GM12872 (cell line): Measurements from ENCODE around the gene HARS2.

ENCODE experiments used
- CTCF ChIP-seq: IDR thresholded peaks from 3 replicates; pipeline ENCODE4 v1.5.1; 2011; ENCODE audit warnings: low read depth, mild to moderate bottlenecking, low read length, moderate library complexity; ENCODE audit not compliant: insufficient read depth

HARS2 gene

GRCh38 chr5:140713562-140714094 lies 22.4 kb downstream of the HARS2 start:
- no peak for TF ChIP-seq CTCF

GRCh38 chr5:140718266-140718592 lies 27.0 kb downstream of the HARS2 start:
- TF ChIP-seq CTCF = no peak

- no peak for TF ChIP-seq CTCF
Observed at GRCh38 chr5:140725799-140726471, 34.7 kb downstream of the HARS2 start.

- no peak for TF ChIP-seq CTCF
Observed at GRCh38 chr5:140733098-140733497, 41.8 kb downstream of the HARS2 start.

- TF ChIP-seq CTCF = no peak
Observed at GRCh38 chr5:140734354-140734753, 43.1 kb downstream of the HARS2 start.

- TF ChIP-seq CTCF = no peak
Observed at GRCh38 chr5:140737486-140737885, 46.2 kb downstream of the HARS2 start.

- no peak for TF ChIP-seq CTCF
Observed at GRCh38 chr5:140741967-140742366, 50.7 kb downstream of the HARS2 start.
